Measurements from ENCODE around the gene SLC27A3.
A peak's percentile ranks its signal among the peaks of the same experiment; 100 is the strongest.

Gene SLC27A3

GRCh38 chr1:153799566-153800465 is 24.6 kb downstream of the SLC27A3 start:
- Histone ChIP-seq H3K27me3 (replicated peaks in 2 of 5; ENCODE audit: control insufficient read depth in 4 of 5, insufficient read depth in 5 of 5, low read length in 4 of 5) (no peaks in the 10 kb centered on the region), H3K27ac (ENCODE audit: insufficient read depth in 1 of 2, low read depth in 1 of 2, low read length in 2 of 2, poor library complexity in 1 of 2, severe bottlenecking in 2 of 2) (no peak overlapping the region), H3K4me1 (ENCODE audit: control extremely low read depth in 1 of 4, control insufficient read depth in 4 of 4, insufficient read depth in 4 of 4, low read length in 3 of 4) (peaks cover 0 to 24% (median 11%) of the 10 kb centered on the region in 4 experiments), H3K4me3 (ENCODE audit: control insufficient read depth in 1 of 7, extremely low read depth in 1 of 7, insufficient read depth in 4 of 7, low read depth in 2 of 7, low read length in 6 of 7) (no peak overlapping the region), H3K9me3 (ENCODE audit: control extremely low read depth in 1 of 5, control insufficient read depth in 4 of 5, insufficient read depth in 2 of 5, low read depth in 1 of 5, low read length in 4 of 5) (no peaks in the 10 kb centered on the region), H3K36me3 (ENCODE audit: control insufficient read depth in 4 of 4, insufficient read depth in 4 of 4, low read length in 3 of 4) (peaks cover 0 to 15% (median 8%) of the 10 kb centered on the region in 4 experiments)
- DNase-seq, result no peak
- CTCF ChIA-PET, result interaction anchor here (1.0 to 3.9 kb wide), 3 partner anchors 10 to 188 kb away, joined by 3 to 43 read pairs (median 19); partner anchors contain the start of genes GATAD2B and RAB13
- POLR2A ChIA-PET, result no interaction called here
- WGBS (ENCODE audit: insufficient coverage), result 96% methylated on average over 24 of the region's 27 CpGs

GRCh38 chr1:153800516-153800915 is 25.3 kb downstream of the SLC27A3 start:
- ChIA-PET CTCF (interaction anchor here (1.6 kb wide), 1 partner anchor 123 kb away, joined by 4 read pairs; no protein-coding TSS in a partner anchor), POLR2A (no interaction called here)
- no peak overlapping the region for H3K27ac ChIP-seq (ENCODE audit: insufficient read depth in 1 of 2, low read depth in 1 of 2, low read length in 2 of 2, poor library complexity in 1 of 2, severe bottlenecking in 2 of 2)
- DNase-seq, result no peak
- no peaks in the 10 kb centered on the region for H3K27me3 ChIP-seq (replicated peaks in 2 of 5; ENCODE audit: control insufficient read depth in 4 of 5, insufficient read depth in 5 of 5, low read length in 4 of 5)
- peaks cover 0 to 15% (median 8%) of the 10 kb centered on the region in 4 experiments for H3K36me3 ChIP-seq (ENCODE audit: control insufficient read depth in 4 of 4, insufficient read depth in 4 of 4, low read length in 3 of 4)
- peaks cover 0 to 23% (median 17%) of the 10 kb centered on the region in 4 experiments for H3K4me1 ChIP-seq (ENCODE audit: control extremely low read depth in 1 of 4, control insufficient read depth in 4 of 4, insufficient read depth in 4 of 4, low read length in 3 of 4)
- 100% methylated on average over 1 of the region's 7 CpGs for WGBS (ENCODE audit: insufficient coverage)
- no peak overlapping the region for H3K4me3 ChIP-seq (ENCODE audit: control insufficient read depth in 1 of 7, extremely low read depth in 1 of 7, insufficient read depth in 4 of 7, low read depth in 2 of 7, low read length in 6 of 7)
- H3K9me3 ChIP-seq (ENCODE audit: control extremely low read depth in 1 of 5, control insufficient read depth in 4 of 5, insufficient read depth in 2 of 5, low read depth in 1 of 5, low read length in 4 of 5), result no peaks in the 10 kb centered on the region

- Histone ChIP-seq H3K27ac (ENCODE audit: insufficient read depth in 1 of 2, low read depth in 1 of 2, low read length in 2 of 2, poor library complexity in 1 of 2, severe bottlenecking in 2 of 2) (no peak overlapping the region), H3K4me3 (ENCODE audit: control insufficient read depth in 1 of 7, extremely low read depth in 1 of 7, insufficient read depth in 4 of 7, low read depth in 2 of 7, low read length in 6 of 7) (no peak overlapping the region), H3K36me3 (ENCODE audit: control insufficient read depth in 4 of 4, insufficient read depth in 4 of 4, low read length in 3 of 4) (peaks cover 0 to 15% (median 8%) of the 10 kb centered on the region in 4 experiments), H3K27me3 (replicated peaks in 2 of 5; ENCODE audit: control insufficient read depth in 4 of 5, insufficient read depth in 5 of 5, low read length in 4 of 5) (no peaks in the 10 kb centered on the region), H3K4me1 (ENCODE audit: control extremely low read depth in 1 of 4, control insufficient read depth in 4 of 4, insufficient read depth in 4 of 4, low read length in 3 of 4) (peaks cover 2 to 26% (median 22%) of the 10 kb centered on the region in 4 experiments), H3K9me3 (ENCODE audit: control extremely low read depth in 1 of 5, control insufficient read depth in 4 of 5, insufficient read depth in 2 of 5, low read depth in 1 of 5, low read length in 4 of 5) (no peaks in the 10 kb centered on the region)
- WGBS (ENCODE audit: insufficient coverage), result 94% methylated on average over 5 of the region's 6 CpGs
- no peak for DNase-seq
- ChIA-PET CTCF (interaction anchor here (0.9 to 1.7 kb wide), 4 partner anchors 9 to 122 kb away, joined by 3 to 4 read pairs (median 4); no protein-coding TSS in a partner anchor), POLR2A (no interaction called here)
Measured at GRCh38 chr1:153801028-153801625, 25.9 kb downstream of the SLC27A3 start.

- H3K27me3 ChIP-seq (replicated peaks in 2 of 5; ENCODE audit: control insufficient read depth in 4 of 5, insufficient read depth in 5 of 5, low read length in 4 of 5), result no peaks in the 10 kb centered on the region
- CTCF ChIA-PET, result interaction anchor here (0.9 to 1.7 kb wide), 6 partner anchors 10 to 192 kb away, joined by 3 to 4 read pairs (median 4); no protein-coding TSS in a partner anchor
- H3K4me1 ChIP-seq (ENCODE audit: control extremely low read depth in 1 of 4, control insufficient read depth in 4 of 4, insufficient read depth in 4 of 4, low read length in 3 of 4), result peaks cover 2 to 26% (median 22%) of the 10 kb centered on the region in 4 experiments
- POLR2A ChIA-PET, result no interaction called here
- no peak overlapping the region for H3K4me3 ChIP-seq (ENCODE audit: control insufficient read depth in 1 of 7, extremely low read depth in 1 of 7, insufficient read depth in 4 of 7, low read depth in 2 of 7, low read length in 6 of 7)
- no peak overlapping the region for H3K27ac ChIP-seq (ENCODE audit: insufficient read depth in 1 of 2, low read depth in 1 of 2, low read length in 2 of 2, poor library complexity in 1 of 2, severe bottlenecking in 2 of 2)
- H3K9me3 ChIP-seq (ENCODE audit: control extremely low read depth in 1 of 5, control insufficient read depth in 4 of 5, insufficient read depth in 2 of 5, low read depth in 1 of 5, low read length in 4 of 5), result no peaks in the 10 kb centered on the region
- H3K36me3 ChIP-seq (ENCODE audit: control insufficient read depth in 4 of 4, insufficient read depth in 4 of 4, low read length in 3 of 4), result peaks cover 3 to 15% (median 9%) of the 10 kb centered on the region in 4 experiments
- 100% methylated on average over 3 of the region's 7 CpGs for WGBS (ENCODE audit: insufficient coverage)
- no peak for DNase-seq
Measured at GRCh38 chr1:153801786-153802697, 26.8 kb downstream of the SLC27A3 start.

GRCh38 chr1:153803470-153804056 is 28.4 kb downstream of the SLC27A3 start:
- H3K4me1 ChIP-seq (ENCODE audit: control extremely low read depth in 1 of 4, control insufficient read depth in 4 of 4, insufficient read depth in 4 of 4, low read length in 3 of 4), result peaks cover 2 to 25% (median 22%) of the 10 kb centered on the region in 4 experiments
- 65% methylated on average over 2 of the region's 3 CpGs for WGBS (ENCODE audit: insufficient coverage)
- no peaks in the 10 kb centered on the region for H3K9me3 ChIP-seq (ENCODE audit: control extremely low read depth in 1 of 5, control insufficient read depth in 4 of 5, insufficient read depth in 2 of 5, low read depth in 1 of 5, low read length in 4 of 5)
- peak in 2 of 3 donors; percentile 22 to 40 for DNase-seq
- H3K36me3 ChIP-seq (ENCODE audit: control insufficient read depth in 4 of 4, insufficient read depth in 4 of 4, low read length in 3 of 4), result peaks cover 6 to 28% (median 16%) of the 10 kb centered on the region in 4 experiments
- no peaks in the 10 kb centered on the region for H3K27me3 ChIP-seq (replicated peaks in 2 of 5; ENCODE audit: control insufficient read depth in 4 of 5, insufficient read depth in 5 of 5, low read length in 4 of 5)
- H3K4me3 ChIP-seq (ENCODE audit: control insufficient read depth in 1 of 7, extremely low read depth in 1 of 7, insufficient read depth in 4 of 7, low read depth in 2 of 7, low read length in 6 of 7), result peak overlapping the region in 1 of 7 experiments; percentile 36
- ChIA-PET POLR2A (no interaction called here), CTCF (interaction anchor here (0.9 to 3.2 kb wide), 5 partner anchors 22 to 190 kb away, joined by 3 to 12 read pairs (median 3); no protein-coding TSS in a partner anchor)
- H3K27ac ChIP-seq (ENCODE audit: insufficient read depth in 1 of 2, low read depth in 1 of 2, low read length in 2 of 2, poor library complexity in 1 of 2, severe bottlenecking in 2 of 2), result peak overlapping the region in 1 of 2 experiments; percentile 28

GRCh38 chr1:153804112-153804511 is 28.9 kb downstream of the SLC27A3 start:
- H3K27me3 ChIP-seq (replicated peaks in 2 of 5; ENCODE audit: control insufficient read depth in 4 of 5, insufficient read depth in 5 of 5, low read length in 4 of 5), result no peaks in the 10 kb centered on the region
- no peaks in the 10 kb centered on the region for H3K9me3 ChIP-seq (ENCODE audit: control extremely low read depth in 1 of 5, control insufficient read depth in 4 of 5, insufficient read depth in 2 of 5, low read depth in 1 of 5, low read length in 4 of 5)
- DNase-seq, result no peak
- H3K4me3 ChIP-seq (ENCODE audit: control insufficient read depth in 1 of 7, extremely low read depth in 1 of 7, insufficient read depth in 4 of 7, low read depth in 2 of 7, low read length in 6 of 7), result no peak overlapping the region
- POLR2A ChIA-PET, result no interaction called here
- WGBS (ENCODE audit: insufficient coverage), result 94% methylated on average over 2 of the region's 2 CpGs
- H3K36me3 ChIP-seq (ENCODE audit: control insufficient read depth in 4 of 4, insufficient read depth in 4 of 4, low read length in 3 of 4), result peaks cover 6 to 33% (median 18%) of the 10 kb centered on the region in 4 experiments
- H3K4me1 ChIP-seq (ENCODE audit: control extremely low read depth in 1 of 4, control insufficient read depth in 4 of 4, insufficient read depth in 4 of 4, low read length in 3 of 4), result peaks cover 2 to 25% (median 22%) of the 10 kb centered on the region in 4 experiments
- CTCF ChIA-PET, result interaction anchor here (0.5 to 3.2 kb wide), 5 partner anchors 10 to 116 kb away, joined by 3 to 12 read pairs (median 4); no protein-coding TSS in a partner anchor
- no peak overlapping the region for H3K27ac ChIP-seq (ENCODE audit: insufficient read depth in 1 of 2, low read depth in 1 of 2, low read length in 2 of 2, poor library complexity in 1 of 2, severe bottlenecking in 2 of 2)
